Skeletal muscle tissue (tissue), 5 donors: ENCODE measurements around the gene INVS. TPM values are rescaled to one million over a fixed set of nuclear protein-coding genes. Genes with fewer than 3 reads are reported as not detected.
"Not testable (repeated sequence)": the region's sequence is repeated elsewhere in the genome, so short reads cannot be mapped to it uniquely, and the experiment has no call there.

Experiments
- H3K27ac ChIP-seq: one replicate; pipeline ENCODE4 v1.7.0; 2013; ENCODE audit warnings: mild to moderate bottlenecking, low read depth, low read length, inconsistent platforms
- H3K27me3 ChIP-seq, 3 donors: one replicate each; pipeline ENCODE4 v1.7.0; 2013; ENCODE audit warnings: low read length in 3 of 3; ENCODE audit not compliant: control insufficient read depth in 3 of 3, insufficient read depth in 3 of 3
- H3K36me3 ChIP-seq, 3 donors: one replicate each; pipeline ENCODE4 v1.7.0; 2013; ENCODE audit warnings: low read length in 3 of 3; ENCODE audit not compliant: control insufficient read depth in 3 of 3, insufficient read depth in 3 of 3
- H3K4me1 ChIP-seq, 3 donors: one replicate each; pipeline ENCODE4 v1.7.0; 2013; ENCODE audit warnings: low read length in 3 of 3, mild to moderate bottlenecking in 3 of 3; ENCODE audit not compliant: control insufficient read depth in 3 of 3, insufficient read depth in 3 of 3
- H3K4me3 ChIP-seq, 3 donors: one replicate each; pipeline ENCODE4 v1.7.0; 2013; ENCODE audit warnings: low read length in 3 of 3
- H3K9ac ChIP-seq, 3 donors: one replicate each; pipeline ENCODE4 v1.7.0; 2013; ENCODE audit warnings: low read length in 3 of 3, mild to moderate bottlenecking in 3 of 3, moderate library complexity in 2 of 3, low read depth in 1 of 3
- H3K9me3 ChIP-seq, 3 donors: one replicate each; pipeline ENCODE4 v1.7.0; 2013; ENCODE audit warnings: low read length in 3 of 3; ENCODE audit not compliant: control insufficient read depth in 3 of 3
- small RNA-seq: library from RNA; depleted of rRNA; stranded (forward); fragments of <200 nt; gene quantifications from one replicate; pipeline ENCODE3, GENCODE V24; 2014
- total RNA-seq: library from RNA; depleted of rRNA; stranded (reverse); fragments of >200 nt; gene quantifications from one replicate; pipeline ENCODE4 v1.2.3, GENCODE V29; 2014
- donor health status: Osteomylitis.

Gene INVS
- total RNA-seq, 1 donor from 2014 or later = 24.0 TPM

GRCh38 chr9:100317706-100318105 is 218.7 kb downstream of the INVS start:
- Histone ChIP-seq H3K4me1 (no peaks in the 10 kb centered on the region), H3K4me3 (no peak overlapping the region), H3K27me3 (no peaks in the 10 kb centered on the region), H3K36me3 (peaks cover 0 to 14% (median 10%) of the 10 kb centered on the region in 3 donors), H3K9me3 (no peaks in the 10 kb centered on the region), H3K27ac (no peak overlapping the region), H3K9ac (no peak overlapping the region)

- H3K4me1 ChIP-seq = no peaks in the 10 kb centered on the region
- H3K36me3 ChIP-seq = peaks cover 5 to 20% (median 18%) of the 10 kb centered on the region in 3 donors
- H3K9me3 ChIP-seq = no peaks in the 10 kb centered on the region
These were observed 224.0 kb downstream of the INVS start for GRCh38 chr9:100322954-100323536.

DNA sequence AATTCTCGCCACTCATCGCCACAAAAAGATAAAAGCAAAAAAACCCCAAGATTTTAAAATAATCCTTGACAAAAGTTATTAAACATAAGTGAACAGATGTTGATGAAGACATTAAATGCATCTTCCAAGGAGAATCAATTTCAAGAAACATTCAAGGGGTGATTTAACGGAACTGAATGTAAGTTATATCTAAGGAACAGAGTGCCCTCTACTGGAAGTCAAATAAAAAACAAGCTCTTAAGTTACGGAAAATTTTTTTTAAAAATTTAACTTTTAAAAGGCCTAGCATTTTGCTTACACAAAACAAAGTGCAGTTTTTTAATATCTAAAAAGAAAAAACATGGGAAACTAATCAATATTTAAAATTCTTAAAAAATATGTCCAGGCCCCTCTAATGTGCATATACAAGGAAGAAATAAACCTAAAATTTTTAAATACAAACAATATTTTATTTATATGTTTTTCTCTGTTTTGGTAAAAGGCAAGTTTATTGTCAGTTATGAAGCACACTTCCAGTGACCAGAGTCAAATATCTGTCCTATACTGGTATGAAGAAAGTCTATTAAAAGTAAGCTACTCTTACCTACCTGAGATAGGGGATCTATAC is 225.7 kb downstream of the INVS start:
- no peaks in the 10 kb centered on the region for H3K27me3 ChIP-seq
- peaks cover 5 to 22% (median 12%) of the 10 kb centered on the region in 3 donors for H3K36me3 ChIP-seq
- H3K27ac ChIP-seq = no peak overlapping the region
- no peak overlapping the region for H3K9ac ChIP-seq
- H3K4me3 ChIP-seq = no peak overlapping the region
- no peaks in the 10 kb centered on the region for H3K9me3 ChIP-seq
- no peaks in the 10 kb centered on the region for H3K4me1 ChIP-seq

More at GRCh38 chr9:100322954-100323536, 224.0 kb downstream of the INVS start:
- no peak overlapping the region for H3K9ac ChIP-seq
- H3K4me3 ChIP-seq = no peak overlapping the region
- no peak overlapping the region for H3K27ac ChIP-seq
- H3K27me3 ChIP-seq = no peaks in the 10 kb centered on the region

- H3K9ac ChIP-seq, H3K4me3 ChIP-seq, H3K27ac ChIP-seq, H3K27me3 ChIP-seq, H3K36me3 ChIP-seq, H3K9me3 ChIP-seq, H3K4me1 ChIP-seq: not testable (repeated sequence)
These were observed 239.7 kb downstream of the INVS start for GRCh38 chr9:100338736-100339135.

DNA sequence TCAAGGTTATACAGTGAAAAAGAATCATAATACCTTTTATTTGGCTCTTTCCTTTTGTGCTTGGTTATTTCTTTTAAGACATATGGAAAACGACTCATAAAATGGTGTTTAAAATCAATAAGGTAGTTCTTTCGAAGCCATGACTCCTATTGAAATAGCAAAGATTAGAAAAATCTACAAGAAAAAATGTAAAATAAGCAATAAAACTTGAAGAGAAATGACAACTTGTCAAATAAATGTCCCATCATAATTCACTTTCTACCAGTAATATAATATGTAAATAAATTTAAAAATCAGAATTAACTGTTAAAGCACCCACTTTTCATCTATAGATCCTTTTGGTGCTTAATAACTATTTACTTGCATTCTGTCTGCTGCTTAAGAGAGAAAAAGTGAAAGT is 241.2 kb downstream of the INVS start:
- Histone ChIP-seq H3K9ac (no peak overlapping the region), H3K9me3 (no peaks in the 10 kb centered on the region), H3K27me3 (no peaks in the 10 kb centered on the region), H3K36me3 (peaks cover 0 to 5% (median 2%) of the 10 kb centered on the region in 3 donors), H3K4me3 (no peak overlapping the region), H3K4me1 (no peaks in the 10 kb centered on the region), H3K27ac (no peak overlapping the region)

DNA sequence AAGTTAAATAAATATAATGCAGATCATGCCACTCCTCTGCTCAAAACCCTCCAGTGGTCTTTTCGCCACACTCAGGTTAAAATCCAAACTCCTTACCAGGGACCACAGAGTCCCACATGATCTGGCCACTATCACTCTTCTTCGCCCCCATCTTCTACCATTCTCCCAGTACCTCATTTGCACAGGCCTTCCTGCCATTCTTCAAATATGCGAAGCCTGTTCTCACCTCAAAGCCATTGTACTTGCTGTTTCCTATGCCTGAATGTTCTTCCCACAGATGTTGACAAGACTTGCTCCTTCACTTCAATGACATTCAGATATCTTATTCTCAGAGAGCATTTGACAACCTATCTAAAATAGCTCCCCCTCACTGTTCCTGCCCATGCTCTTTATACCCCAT is 242.8 kb downstream of the INVS start:
- peaks cover 0 to 3% (median 0%) of the 10 kb centered on the region in 3 donors for H3K4me1 ChIP-seq
- H3K36me3 ChIP-seq = peaks cover 0 to 7% (median 5%) of the 10 kb centered on the region in 3 donors
- H3K4me3 ChIP-seq = no peak overlapping the region
- H3K27ac ChIP-seq = no peak overlapping the region
- no peaks in the 10 kb centered on the region for H3K9me3 ChIP-seq
- H3K27me3 ChIP-seq = no peaks in the 10 kb centered on the region
- H3K9ac ChIP-seq = no peak overlapping the region

DNA sequence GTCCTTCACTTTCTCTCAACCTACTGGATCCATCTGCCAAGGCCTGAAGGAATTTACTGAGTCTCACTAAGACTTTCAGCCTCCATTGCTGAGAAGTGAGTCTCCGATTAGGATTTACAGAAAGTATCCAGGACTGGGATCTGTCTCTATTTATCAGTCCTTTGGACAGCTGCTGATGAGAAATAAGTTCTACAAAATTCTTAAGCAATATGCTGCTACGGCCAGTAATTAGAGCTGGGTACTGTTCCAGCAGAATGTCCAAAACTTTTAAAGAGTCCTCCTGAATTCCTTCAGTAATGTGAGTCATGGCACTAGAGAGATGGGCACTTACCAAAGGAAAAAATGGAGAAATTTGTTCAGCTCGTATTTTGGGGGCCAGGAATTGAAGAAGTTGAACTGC is 247.8 kb downstream of the INVS start:
- H3K9ac ChIP-seq = no peak overlapping the region
- H3K4me3 ChIP-seq = no peak overlapping the region
- no peaks in the 10 kb centered on the region for H3K9me3 ChIP-seq
- H3K4me1 ChIP-seq = peaks cover 3 to 5% (median 4%) of the 10 kb centered on the region in 3 donors
- H3K27ac ChIP-seq = no peak overlapping the region
- H3K36me3 ChIP-seq = peaks cover 0 to 5% (median 4%) of the 10 kb centered on the region in 3 donors
- no peaks in the 10 kb centered on the region for H3K27me3 ChIP-seq

DNA sequence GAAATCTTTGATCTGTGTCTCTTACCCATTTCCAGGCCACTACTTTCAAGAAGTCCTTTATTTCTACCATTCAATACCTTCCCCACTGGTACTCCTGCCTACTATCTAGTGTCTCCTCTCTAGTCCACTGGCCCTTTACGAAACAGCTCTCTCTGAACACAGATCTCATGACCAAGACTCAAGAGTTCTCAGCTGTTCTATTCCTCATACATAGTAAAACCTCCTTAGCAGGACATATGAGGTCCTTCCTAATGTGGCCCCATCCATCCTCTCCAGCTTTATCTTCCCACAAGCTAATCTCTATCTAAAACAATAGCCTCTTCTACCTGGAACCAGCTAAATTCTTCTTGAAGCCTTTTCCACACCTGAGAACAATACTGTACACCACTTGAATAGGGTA is 251.1 kb downstream of the INVS start:
- no peaks in the 10 kb centered on the region for H3K9me3 ChIP-seq
- no peak overlapping the region for H3K4me3 ChIP-seq
- no peaks in the 10 kb centered on the region for H3K27me3 ChIP-seq
- H3K27ac ChIP-seq = no peak overlapping the region
- H3K9ac ChIP-seq = no peak overlapping the region
- H3K36me3 ChIP-seq = peaks cover 0 to 3% (median 2%) of the 10 kb centered on the region in 3 donors
- peaks cover 3 to 9% (median 8%) of the 10 kb centered on the region in 3 donors for H3K4me1 ChIP-seq

Small RNA genes within 50 kb of the gene (small RNA-seq; reads per million reads assigned to genes)
- not detected for gene RN7SL75P

Other genes with a start within 250 kb of the INVS start
- gene STX17, start 192.6 kb upstream of the INVS start, total RNA-seq = 18.3 TPM
- gene ERP44, start 243 bp upstream of the INVS start, total RNA-seq = 9.4 TPM